ENCODE measurements around the gene MAP4K3.

GRCh38 chr2:39370101-39370500 is 67.0 kb downstream of the MAP4K3 start:
- TF ChIP-seq MYC (IDR thresholded peaks at IDR 0.05; ENCODE audit: low read depth, low read length) (no peak), MYC (CRISPR knock-in tag; IDR thresholded peaks at IDR 0.05; ENCODE audit: borderline replicate concordance, low read depth) (no peak), CREB5 (CRISPR knock-in tag; IDR thresholded peaks at IDR 0.05) (no peak), HES1 (IDR thresholded peaks at IDR 0.05; ENCODE audit: low read depth) (no peak), CUX1 (CRISPR knock-in tag; IDR thresholded peaks at IDR 0.05) (no peak), CTCF (IDR thresholded peaks at IDR 0.05 in 2 of 3, conservative IDR thresholded peaks at IDR 0.05 in 1 of 3; ENCODE audit: insufficient read depth in 2 of 3, low read depth in 1 of 3, low read length in 3 of 3) (no peak), KLF16 (IDR thresholded peaks at IDR 0.05) (no peak), SP1 (CRISPR knock-in tag; IDR thresholded peaks at IDR 0.05) (no peak), BCLAF1 (IDR thresholded peaks at IDR 0.05; ENCODE audit: borderline replicate concordance in 1 of 2, control insufficient read depth in 1 of 2, low read depth in 2 of 2, low read length in 1 of 2) (no peak), GABPA (tag; conservative IDR thresholded peaks at IDR 0.05; ENCODE audit: low read depth) (no peak), NFATC3 (IDR thresholded peaks at IDR 0.05) (no peak), HDGF (IDR thresholded peaks at IDR 0.05) (no peak), ATF6 (CRISPR knock-in tag; IDR thresholded peaks at IDR 0.05) (no peak), RBM39 (optimal IDR thresholded peaks at IDR 0.05; ENCODE audit: low read depth, low read length) (no peak)
